ENCODE data around the gene IDS.
"Not testable (repeated sequence)": the region's sequence is repeated elsewhere in the genome, so short reads cannot be mapped to it uniquely, and the experiment has no call there.

IDS gene, protein sequence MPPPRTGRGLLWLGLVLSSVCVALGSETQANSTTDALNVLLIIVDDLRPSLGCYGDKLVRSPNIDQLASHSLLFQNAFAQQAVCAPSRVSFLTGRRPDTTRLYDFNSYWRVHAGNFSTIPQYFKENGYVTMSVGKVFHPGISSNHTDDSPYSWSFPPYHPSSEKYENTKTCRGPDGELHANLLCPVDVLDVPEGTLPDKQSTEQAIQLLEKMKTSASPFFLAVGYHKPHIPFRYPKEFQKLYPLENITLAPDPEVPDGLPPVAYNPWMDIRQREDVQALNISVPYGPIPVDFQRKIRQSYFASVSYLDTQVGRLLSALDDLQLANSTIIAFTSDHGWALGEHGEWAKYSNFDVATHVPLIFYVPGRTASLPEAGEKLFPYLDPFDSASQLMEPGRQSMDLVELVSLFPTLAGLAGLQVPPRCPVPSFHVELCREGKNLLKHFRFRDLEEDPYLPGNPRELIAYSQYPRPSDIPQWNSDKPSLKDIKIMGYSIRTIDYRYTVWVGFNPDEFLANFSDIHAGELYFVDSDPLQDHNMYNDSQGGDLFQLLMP

DNA sequence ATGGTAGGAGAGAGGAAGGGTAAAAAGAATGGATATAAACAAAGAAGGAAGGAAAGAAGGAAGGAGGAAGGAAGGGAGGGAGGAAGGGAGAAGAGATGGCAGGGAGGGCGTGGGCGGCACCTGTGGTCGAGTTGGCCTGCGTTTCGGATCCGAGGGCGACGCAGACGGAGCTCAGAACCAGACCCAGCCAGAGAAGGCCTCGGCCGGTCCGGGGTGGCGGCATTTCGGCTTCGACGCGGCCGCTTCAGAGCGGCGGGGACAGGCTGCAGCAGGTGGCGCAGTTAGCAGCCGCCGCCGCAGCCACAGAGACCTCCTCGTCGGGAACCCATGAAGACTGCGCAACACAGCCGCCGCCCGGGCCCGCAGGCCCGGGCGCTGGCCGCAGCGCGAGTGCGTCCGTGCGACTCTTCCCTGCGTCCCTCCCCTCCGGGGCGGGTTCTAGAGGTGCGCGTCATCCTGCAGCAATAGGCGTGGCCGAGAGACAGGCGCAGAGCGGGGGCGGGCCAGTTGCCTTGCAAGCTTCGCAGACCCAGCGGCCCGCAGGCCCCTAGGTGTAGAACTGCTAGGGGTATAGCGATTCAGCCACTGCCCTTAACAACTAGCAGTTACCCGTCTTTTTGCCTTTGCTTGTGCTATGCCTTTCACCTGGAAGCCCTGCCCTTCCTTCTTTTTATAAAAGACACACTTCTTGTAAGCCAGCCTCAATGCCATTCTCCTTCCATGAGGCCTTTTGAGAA lies at the start of gene IDS:
Gene IDS, minus strand, starts transcription at position 392 of the 737 bp plus-strand sequence. Its CDS starts 169 bp downstream, at position 223.
- peak; percentile 79 to 96 (median 90) for DNase-seq
- intact Hi-C loops (cut with DNase I) = no loop called here

DNA sequence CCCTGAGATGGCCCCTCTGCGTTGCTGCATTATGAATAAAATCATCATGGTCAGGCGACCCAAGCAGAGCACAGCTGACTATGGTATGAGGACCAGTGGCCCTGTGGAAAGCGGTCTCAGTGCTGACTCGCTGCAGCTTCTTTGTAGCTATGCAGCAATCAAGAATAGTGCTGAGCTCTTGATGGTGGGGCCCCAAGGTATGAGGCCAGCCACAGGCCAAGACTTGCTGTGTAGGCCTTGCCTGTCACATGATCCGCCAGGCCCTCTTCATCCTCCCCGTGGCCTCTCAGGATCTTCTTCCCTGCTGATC lies 46.8 kb upstream of the IDS start:
- DNase-seq; intact Hi-C loops (cut with DNase I): not testable (repeated sequence)

DNA sequence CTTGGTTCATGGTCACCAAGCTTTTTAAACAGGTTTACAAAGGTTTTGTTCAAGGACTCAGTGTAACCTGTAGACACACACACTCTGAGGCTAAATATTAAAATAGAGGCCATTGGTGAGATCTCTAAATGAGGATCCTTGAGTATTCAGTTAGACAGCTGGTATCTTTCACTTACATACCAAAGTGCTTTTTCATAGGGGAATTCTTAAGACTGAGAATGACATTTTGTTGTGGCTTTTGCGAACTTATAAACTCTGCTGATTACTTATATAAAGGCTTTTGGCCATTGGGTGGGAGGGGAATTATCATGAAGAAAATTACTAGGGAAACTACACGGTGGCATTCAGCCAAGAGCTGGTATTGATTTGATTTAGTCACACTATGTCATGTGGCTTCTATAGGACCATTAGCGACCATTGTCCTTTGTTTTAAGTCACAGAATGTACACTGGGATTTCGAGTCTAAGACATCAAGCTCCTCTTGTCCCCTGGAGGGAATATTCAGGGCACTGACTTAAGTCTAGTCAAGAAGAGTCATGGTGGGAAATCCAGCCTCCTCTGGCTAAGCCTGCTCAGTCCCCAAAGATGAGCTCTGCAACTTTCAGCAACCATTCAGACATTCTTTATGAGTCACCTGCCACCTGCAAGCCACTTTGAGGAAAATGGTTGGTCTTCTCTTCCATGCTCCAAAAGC lies 46.3 kb upstream of the IDS start:
- intact Hi-C loops (cut with DNase I); DNase-seq: not testable (repeated sequence)

DNA sequence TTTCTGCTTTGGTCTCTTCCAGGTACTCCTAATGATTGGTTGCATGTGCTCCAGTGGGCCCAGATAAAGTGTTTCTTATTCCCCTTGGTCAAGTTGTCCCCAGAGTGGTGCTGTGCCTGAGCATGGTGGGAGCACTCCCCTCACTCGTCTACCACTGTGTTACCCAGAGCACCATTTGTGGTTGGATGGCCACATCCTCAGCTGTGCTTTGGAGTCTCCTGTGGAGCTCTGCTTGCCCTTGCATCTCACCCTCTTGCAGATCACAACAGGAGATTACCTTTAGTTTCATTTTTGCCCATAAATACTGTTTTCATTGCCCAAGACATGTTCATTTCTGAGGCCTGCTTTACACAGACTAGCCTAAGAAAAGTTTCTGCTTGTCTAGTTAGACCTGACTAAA lies 45.3 kb upstream of the IDS start:
- intact Hi-C loops (cut with DNase I); DNase-seq: not testable (repeated sequence)

DNA sequence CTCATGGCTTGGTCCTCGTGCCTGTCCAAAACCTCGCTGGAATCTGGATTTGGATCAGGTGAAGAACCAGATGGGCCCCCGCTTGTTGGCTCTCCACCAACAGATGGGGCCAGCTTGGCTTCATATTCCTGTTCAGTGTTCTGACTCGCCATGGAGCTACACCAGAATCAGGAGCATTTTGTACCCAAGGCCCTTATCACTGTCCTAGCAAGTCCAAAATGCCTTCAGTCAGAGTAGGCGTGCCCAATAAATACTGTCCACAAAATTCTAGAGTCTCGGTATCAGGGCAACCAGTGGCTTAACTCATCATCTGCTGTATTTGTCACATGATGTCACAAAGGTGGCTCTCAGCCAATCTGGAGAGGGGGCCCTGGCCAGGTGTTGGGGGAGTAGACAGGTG lies 44.6 kb upstream of the IDS start, which contains the start of gene HSFX3:
Gene HSFX3, minus strand, starts transcription at position 224 of the 400 bp plus-strand sequence. Its CDS starts 72 bp downstream, at position 152.
- intact Hi-C loops (cut with DNase I); DNase-seq: not testable (repeated sequence)

DNA sequence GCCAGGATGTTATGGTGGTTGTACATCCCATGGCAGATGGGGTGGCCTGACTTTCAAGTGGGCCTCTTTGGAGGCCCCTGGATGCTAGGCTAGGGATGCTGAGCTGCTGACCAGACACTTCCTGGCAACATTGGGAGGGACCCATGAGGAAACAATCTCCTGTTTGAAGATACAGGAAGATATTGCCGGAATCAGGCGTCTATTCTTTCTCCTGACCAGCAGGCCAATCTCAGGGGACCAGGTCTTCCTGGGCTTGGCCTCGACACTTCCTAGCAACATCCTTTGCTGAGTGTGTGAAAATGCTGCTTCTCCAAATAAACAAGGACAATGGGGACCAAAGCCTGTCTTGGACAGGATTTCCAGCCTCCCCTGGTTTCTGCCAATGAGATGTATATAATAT lies 42.7 kb upstream of the IDS start:
- intact Hi-C loops (cut with DNase I); DNase-seq: not testable (repeated sequence)

DNA sequence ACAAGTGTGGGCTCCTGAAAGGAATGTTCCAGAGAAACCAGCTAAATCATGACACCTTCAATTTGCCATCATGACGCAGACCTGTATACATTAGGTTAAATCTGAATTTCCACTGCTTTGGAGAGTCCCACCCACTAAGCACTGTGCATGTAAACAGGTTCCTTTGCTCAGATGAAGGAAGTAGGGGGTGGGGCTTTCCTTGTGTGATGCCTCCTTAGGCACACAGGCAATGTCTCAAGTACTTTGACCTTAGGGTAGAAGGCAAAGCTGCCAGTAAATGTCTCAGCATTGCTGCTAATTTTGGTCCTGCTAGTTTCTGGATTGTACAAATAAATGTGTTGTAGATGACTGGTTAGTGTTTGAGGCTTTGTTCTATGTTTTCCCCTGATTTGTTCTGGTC lies 41.9 kb upstream of the IDS start:
- DNase-seq; intact Hi-C loops (cut with DNase I): not testable (repeated sequence)

DNA sequence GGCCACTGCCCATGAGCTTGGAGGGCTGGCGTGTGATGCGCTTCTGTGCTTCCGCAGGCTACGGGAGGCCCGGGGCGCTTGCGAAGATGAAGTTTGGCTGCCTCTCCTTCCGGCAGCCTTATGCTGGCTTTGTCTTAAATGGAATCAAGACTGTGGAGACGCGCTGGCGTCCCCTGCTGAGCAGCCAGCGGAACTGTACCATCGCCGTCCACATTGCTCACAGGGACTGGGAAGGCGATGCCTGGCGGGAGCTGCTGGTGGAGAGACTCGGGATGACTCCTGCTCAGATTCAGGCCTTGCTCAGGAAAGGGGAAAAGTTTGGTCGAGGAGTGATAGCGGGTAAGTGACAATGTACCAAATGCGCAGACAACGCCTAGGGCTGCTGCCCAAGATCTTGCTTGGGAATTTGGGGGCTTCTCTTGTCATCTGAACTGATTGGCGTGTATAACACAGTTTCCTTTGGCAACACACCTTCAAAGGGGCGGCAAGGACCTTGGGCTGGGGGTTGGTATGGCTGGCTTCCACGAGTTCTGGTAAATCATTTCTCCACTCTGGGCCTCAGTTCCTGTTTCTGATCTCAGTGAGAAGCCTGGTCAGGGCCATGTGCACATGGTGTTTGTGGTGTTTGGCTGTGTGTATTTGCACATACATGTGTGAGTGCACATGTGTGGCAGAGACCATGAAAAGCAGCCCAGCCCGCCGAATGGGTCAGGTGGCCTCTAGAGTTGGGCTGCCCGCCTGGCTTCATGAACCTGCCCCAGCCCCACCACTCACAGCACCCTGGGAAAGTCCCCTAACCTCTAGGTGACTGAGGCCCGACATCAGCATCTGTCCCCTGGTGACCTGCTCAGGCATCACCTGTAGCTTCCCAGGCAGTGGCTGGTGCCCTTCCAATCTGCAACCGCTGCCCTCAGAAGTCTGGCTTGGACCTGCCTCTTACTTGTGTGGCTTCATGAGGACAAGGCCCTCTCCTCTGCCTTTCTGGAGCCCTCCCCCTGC lies 40.7 kb upstream of the IDS start:
- intact Hi-C loops (cut with DNase I) = not testable (repeated sequence)
- DNase-seq = peak in 4 of 42 donors; percentile 3 to 36 (median 14)

DNA sequence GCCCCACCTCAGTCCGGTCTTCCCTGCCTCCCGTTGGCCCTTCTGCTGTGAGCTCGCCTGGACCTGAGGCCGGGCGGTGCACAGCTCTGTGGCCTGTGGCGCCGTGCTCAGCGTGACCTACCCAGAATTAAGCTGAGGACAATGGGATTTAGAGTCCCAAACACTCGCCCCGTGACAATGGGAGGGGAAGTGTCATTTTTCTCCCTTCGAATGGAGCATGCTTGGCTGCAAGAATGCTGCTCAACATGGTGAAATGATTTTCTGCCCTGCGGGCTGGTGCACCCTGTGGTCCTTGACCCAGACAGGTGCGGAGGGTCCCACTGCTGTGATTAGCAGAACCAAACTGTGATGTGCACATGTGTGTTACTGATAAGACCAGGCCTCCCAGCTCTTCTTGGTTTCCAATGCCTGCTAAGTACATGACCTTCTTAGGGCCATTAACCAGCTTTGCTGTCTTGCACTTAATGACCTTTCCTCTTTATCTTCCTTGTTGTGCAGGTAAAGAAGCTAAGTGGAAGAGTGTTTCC lies 36.5 kb upstream of the IDS start:
- intact Hi-C loops (cut with DNase I) = no loop called here
- DNase-seq = peak in 2 of 42 donors; percentile 17 to 35

DNA sequence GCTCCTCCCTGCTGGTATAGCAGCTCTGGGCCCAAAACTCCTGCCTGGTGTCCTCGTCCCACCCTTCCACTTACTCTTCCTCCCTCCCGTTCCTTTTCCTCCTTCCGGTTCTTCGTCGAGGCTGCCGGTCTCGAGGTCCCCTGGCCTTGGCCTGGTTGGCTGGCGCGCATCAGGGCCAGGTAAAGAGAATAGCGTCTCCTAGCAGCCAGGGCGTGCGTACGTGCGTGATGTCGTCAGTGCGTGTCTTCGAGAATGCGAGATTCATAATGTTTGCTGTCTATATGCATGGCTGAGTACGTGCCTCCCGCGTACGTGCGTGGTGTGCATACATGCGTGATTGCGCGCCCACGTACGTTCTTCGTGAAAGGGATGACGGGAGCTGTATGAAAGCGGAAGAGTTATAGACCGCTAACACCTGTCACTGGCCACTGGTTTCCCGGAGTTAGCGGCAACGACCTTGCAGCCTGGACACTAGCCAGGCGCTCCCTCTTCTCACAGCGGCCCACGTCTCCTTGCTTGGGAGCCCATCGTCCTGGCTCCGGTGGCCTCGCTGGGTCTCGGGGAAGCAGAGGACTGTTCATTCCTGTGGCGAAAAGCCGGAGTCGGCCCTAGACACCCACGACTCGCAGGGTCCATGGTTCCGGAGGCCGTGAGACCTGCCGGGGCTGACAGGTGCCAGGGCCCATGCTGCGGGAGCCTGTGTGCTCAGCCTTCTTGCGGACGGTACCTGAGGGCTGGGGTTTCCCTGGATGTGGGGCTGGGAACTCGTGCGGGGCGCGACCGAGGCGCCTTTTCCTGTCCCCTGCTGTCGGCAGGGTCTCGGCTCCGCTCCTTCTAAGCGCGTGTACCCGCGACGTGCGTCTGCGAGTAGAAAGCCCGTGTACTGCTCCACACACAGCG lies 35.8 kb upstream of the IDS start, which contains the start of gene EOLA1:
Gene EOLA1, plus strand, starts transcription at position 392 of the 900 bp plus-strand sequence. CDS start 4,619 bp downstream, outside the sequence.
- intact Hi-C loops (cut with DNase I) = no loop called here
- peak; percentile 67 to 95 (median 84) for DNase-seq

DNA sequence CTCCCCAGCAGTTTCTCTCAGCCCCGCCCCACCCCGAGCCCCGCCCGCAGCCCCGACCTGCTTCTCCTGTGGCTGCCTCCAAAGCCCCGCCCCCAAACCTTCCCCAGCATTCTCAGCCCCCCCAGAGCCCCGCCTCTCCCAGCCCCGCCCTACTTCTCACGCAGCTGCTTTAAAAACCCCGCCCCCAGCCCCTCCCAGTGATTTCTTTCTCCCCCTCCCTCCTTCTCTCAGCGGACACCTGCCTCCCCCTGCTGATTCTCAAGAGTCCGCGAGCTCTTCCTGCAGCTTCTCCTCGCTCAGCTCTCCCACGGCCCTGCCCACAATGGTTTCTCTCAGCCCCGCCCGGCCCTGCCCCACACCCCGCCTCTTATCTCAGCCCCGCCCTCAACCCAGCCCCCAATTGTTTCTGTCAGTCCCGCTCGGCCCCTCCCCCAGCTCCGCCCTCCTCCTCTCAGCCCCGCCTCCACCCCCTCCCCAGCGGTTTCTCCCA lies 35.1 kb upstream of the IDS start:
- peak; percentile 77 to 98 (median 90) for DNase-seq
- intact Hi-C loops (cut with DNase I) = no loop called here

DNA sequence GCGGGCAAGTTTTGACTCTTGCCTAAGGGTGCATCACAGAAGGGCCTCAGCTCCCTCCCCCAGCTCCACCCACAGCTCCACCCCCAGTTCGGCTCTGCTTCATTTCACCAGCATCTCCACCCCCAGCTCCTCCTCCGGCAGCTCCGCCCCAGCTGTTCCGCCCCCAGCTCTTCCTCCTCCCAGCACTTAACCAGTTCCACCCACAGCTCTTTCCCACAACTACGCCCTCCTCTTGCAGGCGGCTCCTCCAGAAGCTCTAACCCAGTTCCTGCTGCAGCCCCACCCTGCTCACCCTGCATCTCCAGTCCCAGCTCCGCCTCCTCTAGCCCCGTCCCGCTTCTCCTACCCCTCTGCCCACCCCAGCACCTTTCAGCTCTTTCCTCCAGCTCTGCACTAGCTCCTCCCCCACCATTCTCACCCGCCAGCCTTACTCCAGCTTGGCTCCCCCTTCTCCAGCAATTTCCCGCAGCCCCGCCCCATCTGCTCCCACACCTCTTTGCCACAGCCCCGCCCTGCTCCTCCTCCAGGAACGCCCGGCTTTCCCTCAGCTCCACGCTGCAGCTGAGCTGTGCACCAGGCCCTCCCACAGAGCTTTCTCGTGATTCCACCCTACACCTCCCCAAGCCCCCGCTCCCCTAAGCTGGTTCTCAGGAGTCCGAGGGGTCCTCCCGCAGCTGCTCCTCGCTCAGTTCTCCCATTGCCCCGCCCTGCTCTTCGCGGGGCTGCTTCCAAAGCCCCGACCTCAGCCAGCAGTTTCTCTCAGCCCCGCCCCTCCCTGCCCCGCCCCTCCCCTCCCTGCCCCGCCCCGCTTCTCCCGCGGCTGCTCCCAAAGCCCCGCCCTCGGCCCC lies 34.4 kb upstream of the IDS start:
- DNase-seq = peak; percentile 58 to 93 (median 84)
- intact Hi-C loops (cut with DNase I) = no loop called here

DNA sequence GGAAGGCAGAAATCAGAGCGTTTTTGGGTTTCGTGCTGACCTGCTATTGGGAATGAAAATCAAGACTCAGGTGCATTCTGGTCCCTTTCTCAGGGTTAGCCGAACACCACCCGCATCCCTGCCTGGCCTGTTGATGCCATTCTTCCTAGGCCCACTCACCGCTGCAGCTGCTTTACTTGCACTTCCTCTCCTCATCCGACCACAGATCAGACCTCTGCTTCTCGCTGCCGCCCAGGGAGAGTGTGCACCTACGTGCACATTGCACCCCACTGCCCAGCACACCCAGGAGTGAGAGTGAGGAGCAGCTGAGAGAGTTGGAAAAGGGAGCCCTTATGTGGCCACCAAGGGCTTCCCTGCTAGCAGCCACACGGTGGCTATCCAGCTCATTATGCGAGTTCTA lies 32.4 kb upstream of the IDS start:
- intact Hi-C loops (cut with DNase I); DNase-seq: not testable (repeated sequence)

DNA sequence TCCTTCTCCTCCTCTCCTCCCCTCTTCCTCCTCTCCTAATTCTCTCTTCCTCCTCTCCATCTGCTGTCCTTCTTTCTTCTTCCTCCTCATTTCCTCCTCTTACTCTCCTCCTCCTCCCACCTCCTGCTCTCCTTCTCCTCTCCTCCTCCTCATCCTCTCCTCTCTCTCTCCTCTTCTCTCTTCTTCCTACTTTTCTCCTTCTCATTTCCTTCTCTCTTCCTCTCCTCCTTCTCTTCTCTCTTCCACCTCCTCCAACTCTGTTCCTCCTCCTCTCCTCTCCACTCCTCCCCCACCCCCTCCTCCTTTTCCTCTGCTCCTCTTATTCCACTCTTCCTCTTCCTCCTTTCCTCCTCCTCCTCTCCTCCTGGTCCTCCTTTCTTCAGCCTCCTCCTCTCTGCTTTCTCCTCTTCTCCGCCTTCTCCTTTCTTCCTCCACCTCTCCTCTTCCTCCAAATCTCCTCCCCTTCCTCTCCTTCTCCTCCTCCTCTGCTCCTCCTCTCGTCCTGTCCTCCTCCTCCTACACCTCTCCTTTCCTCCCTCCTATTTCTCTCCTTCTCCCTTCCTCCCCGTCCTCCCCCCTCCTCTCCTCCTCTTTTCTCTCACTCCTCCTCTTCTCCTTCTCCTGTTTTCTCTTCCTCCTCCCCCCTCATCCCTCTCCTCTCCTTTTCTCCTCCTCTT lies 30.0 kb upstream of the IDS start:
- intact Hi-C loops (cut with DNase I) = not testable (repeated sequence)

DNA sequence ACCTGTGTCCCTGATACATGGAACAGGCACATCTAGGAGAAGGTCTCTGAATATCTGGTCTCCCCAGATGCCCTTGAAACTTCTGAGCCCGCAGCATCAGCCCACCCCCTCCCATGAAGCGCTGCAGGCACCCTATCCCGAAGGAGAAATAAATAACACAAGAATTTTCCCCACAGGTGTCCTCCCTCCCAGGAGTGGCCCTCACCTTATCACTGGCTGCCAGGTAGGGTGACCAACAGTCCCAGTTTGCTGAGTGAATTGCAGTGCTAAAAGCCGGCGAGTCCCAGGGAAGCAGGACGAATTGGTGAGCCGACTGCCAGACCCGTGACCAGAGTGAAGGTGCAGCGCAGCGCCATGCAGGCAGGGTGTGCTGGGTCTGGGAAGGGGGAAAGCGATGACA lies 28.9 kb upstream of the IDS start:
- DNase-seq; intact Hi-C loops (cut with DNase I): not testable (repeated sequence)

More for the DNA sequence above, 30.0 kb upstream of the IDS start:
- not testable (repeated sequence) for DNase-seq

Data from head of caudate nucleus (tissue), 42 donors.